Mucosa of descending colon (tissue), 3 donors: ENCODE results near the gene PDLIM5. TPM values are rescaled to one million over a fixed set of nuclear protein-coding genes. Genes with fewer than 3 reads are reported as not detected.

Source experiments
- ATAC-seq: fragments of 200-7000 bp; cut with Tn5 transposase; one replicate; pipeline ENCODE4 v1.9.1; 2020; ENCODE audit warnings: mild to moderate bottlenecking, moderate library complexity
- DNase-seq, 3 donors: peaks; one replicate each; pipeline ENCODE4 v3.0.0-alpha.2; 2020
- H3K36me3 ChIP-seq: fragments of 200-600 bp; one replicate; pipeline ENCODE4 v1.8.0; 2021; ENCODE audit warnings: low read depth, mild to moderate bottlenecking
- H3K4me1 ChIP-seq: fragments of 200-600 bp; one replicate; pipeline ENCODE4 v1.8.0; 2021; ENCODE audit warnings: low read depth, mild to moderate bottlenecking
- H3K4me3 ChIP-seq: fragments of 200-600 bp; one replicate; pipeline ENCODE4 v1.8.0; 2021; ENCODE audit warnings: mild to moderate bottlenecking
- H3K9me3 ChIP-seq: fragments of 200-600 bp; one replicate; pipeline ENCODE4 v1.8.0; 2021; ENCODE audit warnings: mild to moderate bottlenecking
- CTCF ChIP-seq: fragments of 200-600 bp; IDR thresholded peaks from one replicate; pipeline ENCODE4 v1.8.0; 2022; ENCODE audit warnings: antibody characterized with exemption, mild to moderate bottlenecking
- intact Hi-C, 2 donors: fragments of 100-400 bp; cut with DNase I in 1 of 2; cut with micrococcal nuclease in 1 of 2; formaldehyde crosslinking; loops; one replicate each; pipeline versions ENCODE4 v1.11.0 to v1.11.1; 2022; cut with DNase I, micrococcal nuclease
- total RNA-seq, 3 donors: library from RNA; stranded (reverse); fragmentation: NEBNext Ultra II Directional in 2 of 3; extraction: Animal tissue kit (Norgen Biotek cat#: 25700) in 2 of 3; gene quantifications; one replicate each; pipeline versions ENCODE4 v1.2.1 to v1.2.4, GENCODE V29; 2021 to 2023
- donor health status: DM: no; HTN: no; CAD: no; lungs with moderate emphysema.
- donor health status: DM: no; HTN: no; CAD: no.
- donor health status: DM: no; HTN: yes; CAD: no.

The PDLIM5 gene
- total RNA-seq, 3 donors from 2014 or later, result 137 to 183 (median 160) TPM

GRCh38 chr4:94516067-94516466, 64.3 kb downstream of the PDLIM5 start:
- H3K4me3 ChIP-seq, result no peak overlapping the region
- H3K9me3 ChIP-seq, result no peaks in the 10 kb centered on the region
- ATAC-seq (peak; percentile 59), DNase-seq (no peak)
- intact Hi-C loops, result no loop called here
- TF ChIP-seq CTCF, result no peak
- no peaks in the 10 kb centered on the region for H3K36me3 ChIP-seq
- no peaks in the 10 kb centered on the region for H3K4me1 ChIP-seq

- intact Hi-C loops, result no loop called here
- no peak for TF ChIP-seq CTCF
- DNase-seq (no peak), ATAC-seq (peak; percentile 46)
- no peak overlapping the region for H3K4me3 ChIP-seq
- no peaks in the 10 kb centered on the region for H3K36me3 ChIP-seq
- no peaks in the 10 kb centered on the region for H3K9me3 ChIP-seq
- no peaks in the 10 kb centered on the region for H3K4me1 ChIP-seq
These were observed 65.3 kb downstream of the PDLIM5 start for GRCh38 chr4:94516999-94517398.

GRCh38 chr4:94517492-94517891, 65.8 kb downstream of the PDLIM5 start:
- no peak for ATAC-seq
- DNase-seq, result no peak
- no peaks in the 10 kb centered on the region for H3K36me3 ChIP-seq
- H3K4me3 ChIP-seq, result no peak overlapping the region
- H3K9me3 ChIP-seq, result no peaks in the 10 kb centered on the region
- intact Hi-C loops, result no loop called here
- no peaks in the 10 kb centered on the region for H3K4me1 ChIP-seq
- TF ChIP-seq CTCF, result no peak

DNA sequence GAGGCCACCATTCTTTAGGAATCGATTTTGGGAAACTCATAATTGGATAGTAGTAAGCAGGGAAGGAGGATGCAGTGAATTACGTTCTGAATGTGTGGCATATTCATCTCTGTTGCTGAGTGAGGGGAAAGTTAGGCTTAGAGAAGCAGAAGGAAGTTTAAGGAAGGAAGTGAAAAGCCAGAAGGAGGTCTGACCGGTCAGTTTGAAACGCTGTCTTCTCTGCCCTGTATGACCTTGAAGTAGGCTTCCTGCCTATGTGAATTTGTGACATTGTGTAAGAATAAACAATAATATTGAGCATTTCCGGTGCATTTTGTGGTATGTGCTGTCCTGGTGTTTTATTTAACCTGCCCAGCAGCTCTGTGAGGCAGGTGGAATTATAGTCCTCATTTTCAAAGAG, 67.3 kb downstream of the PDLIM5 start:
- intact Hi-C loops, result no loop called here
- DNase-seq, result no peak
- H3K4me1 ChIP-seq, result no peaks in the 10 kb centered on the region
- no peaks in the 10 kb centered on the region for H3K9me3 ChIP-seq
- no peak for TF ChIP-seq CTCF
- H3K36me3 ChIP-seq, result no peaks in the 10 kb centered on the region
- H3K4me3 ChIP-seq, result no peak overlapping the region
- peak; percentile 37 for ATAC-seq

- Histone ChIP-seq H3K9me3 (no peaks in the 10 kb centered on the region), H3K4me3 (no peak overlapping the region), H3K4me1 (no peaks in the 10 kb centered on the region), H3K36me3 (no peaks in the 10 kb centered on the region)
- intact Hi-C loops, result no loop called here
- no peak for TF ChIP-seq CTCF
- ATAC-seq (peak; percentile 32), DNase-seq (no peak)
These were observed 68.4 kb downstream of the PDLIM5 start for GRCh38 chr4:94519925-94520789.
